Activated CD8-positive, alpha-beta memory T cell treated with anti-CD3 and anti-CD28 coated beads, Interleukin-2, amount 50 U/mL, for 1 hour (primary cell): Measurements from ENCODE around the gene SERPINF2.
"Not testable (repeated sequence)": the region's sequence is repeated elsewhere in the genome, so short reads cannot be mapped to it uniquely, and the experiment has no call there.

ENCODE experiments used
- DNase-seq: peaks from one replicate; pipeline ENCODE4 v3.0.0-alpha.2; 2020; ENCODE audit errors: extremely low read depth

Gene SERPINF2

DNA sequence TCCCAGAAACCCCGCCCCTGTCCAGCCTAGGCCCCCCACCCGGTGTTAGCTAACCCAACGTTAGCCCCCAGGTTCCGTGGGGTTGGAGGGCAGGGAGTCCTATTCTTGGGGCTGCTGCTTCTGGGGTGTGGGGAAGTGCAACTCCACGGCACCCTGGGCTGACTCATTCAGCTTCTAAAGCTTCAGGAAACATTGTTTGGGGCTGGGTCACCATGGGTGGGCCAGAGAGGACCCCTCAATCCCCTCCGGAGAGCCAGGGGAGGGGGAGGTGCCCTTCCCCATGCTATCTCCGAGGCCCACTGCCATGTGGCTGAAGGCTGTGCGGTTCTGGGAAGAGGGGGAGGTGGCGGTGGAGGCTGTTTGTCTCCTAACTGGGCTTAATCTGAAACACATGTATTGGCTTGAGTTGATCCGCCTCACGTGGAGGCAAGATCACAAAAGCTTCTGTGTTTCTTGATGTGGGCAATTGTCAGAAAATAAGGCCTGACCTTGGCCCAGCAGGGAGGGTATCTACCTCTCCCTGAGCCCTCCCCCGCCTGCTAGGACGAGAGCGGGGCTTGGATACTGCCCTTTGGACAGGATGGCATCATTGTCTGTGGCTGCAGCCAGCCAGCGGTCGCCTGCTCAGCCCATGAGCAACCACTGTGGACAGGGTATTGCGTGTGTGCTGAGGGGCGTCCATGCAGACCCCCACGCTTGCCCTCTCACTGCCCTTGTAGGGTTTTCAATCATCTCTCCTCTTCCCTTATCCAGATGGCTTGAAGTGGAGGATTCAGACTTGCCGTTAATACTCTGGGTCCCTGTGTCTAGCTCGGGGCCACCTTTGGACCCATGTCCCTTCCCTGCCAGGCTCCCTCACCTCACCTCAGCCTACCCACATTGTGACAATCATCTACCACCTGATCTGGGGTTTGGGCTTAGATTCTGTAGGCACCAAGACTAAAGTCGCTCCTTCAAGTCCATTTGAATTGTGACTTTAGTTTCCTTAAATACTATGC lies 20.5 kb downstream of the SERPINF2 start:
- DNase-seq, result no peak

DNA sequence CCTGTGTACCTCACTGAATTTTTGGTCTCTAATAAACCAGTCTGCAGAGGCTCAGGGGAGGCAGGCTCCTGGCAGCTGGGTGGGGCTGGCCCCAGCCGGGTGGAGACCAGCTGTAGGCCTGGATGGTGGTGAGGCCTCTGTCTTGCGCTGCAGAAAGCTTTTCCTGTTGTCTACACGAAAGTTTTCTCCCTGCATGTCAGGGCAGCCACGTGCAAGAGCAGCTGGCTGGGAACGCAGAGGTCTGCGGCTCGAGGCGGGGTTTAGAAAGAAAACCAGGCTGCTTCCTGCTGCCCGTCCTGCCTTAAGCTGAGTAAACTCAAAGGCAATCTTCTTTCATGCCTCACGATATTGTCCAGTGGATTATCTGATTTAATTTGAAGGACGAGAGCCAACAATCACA lies 21.6 kb downstream of the SERPINF2 start:
- DNase-seq, result peak; percentile 16

DNA sequence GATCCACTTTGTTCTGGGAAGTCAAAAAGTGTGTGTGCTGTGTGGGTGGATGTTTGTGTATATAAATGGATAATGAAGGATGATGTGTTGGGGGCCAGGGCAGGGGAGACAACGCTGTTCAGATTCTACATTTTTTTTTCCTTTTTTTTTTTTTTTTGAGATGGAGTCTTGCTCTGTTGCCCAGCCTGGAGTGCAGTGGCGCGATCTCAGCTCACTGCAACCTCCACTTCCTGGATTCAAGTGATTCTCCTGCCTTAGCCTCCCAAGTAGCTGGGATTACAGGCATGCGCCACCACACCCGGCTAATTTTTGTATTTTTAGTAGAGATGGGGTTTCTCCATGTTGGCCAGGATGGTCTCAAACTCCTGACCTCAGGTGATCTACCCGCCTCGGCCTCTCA lies 22.0 kb downstream of the SERPINF2 start:
- not testable (repeated sequence) for DNase-seq

DNA sequence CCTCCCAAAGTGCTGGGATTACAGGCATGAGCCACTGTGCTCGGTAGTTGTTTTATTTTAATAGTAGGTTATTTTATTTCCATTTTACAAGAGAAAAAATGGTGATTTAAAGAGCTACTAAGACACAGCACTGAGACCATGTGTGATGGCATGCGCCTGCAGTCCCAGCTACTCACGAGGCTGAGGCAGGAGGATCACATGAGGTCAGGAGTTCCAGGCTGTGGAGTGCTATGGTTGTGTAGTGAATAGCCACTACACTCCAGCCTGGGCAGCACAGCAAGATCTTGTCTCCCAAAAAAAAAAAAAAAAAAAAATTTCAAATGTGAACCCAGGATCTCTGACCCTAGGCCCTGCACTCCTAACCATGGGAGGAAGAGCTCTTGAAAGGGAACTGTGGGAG lies 22.9 kb downstream of the SERPINF2 start:
- no peak for DNase-seq

DNA sequence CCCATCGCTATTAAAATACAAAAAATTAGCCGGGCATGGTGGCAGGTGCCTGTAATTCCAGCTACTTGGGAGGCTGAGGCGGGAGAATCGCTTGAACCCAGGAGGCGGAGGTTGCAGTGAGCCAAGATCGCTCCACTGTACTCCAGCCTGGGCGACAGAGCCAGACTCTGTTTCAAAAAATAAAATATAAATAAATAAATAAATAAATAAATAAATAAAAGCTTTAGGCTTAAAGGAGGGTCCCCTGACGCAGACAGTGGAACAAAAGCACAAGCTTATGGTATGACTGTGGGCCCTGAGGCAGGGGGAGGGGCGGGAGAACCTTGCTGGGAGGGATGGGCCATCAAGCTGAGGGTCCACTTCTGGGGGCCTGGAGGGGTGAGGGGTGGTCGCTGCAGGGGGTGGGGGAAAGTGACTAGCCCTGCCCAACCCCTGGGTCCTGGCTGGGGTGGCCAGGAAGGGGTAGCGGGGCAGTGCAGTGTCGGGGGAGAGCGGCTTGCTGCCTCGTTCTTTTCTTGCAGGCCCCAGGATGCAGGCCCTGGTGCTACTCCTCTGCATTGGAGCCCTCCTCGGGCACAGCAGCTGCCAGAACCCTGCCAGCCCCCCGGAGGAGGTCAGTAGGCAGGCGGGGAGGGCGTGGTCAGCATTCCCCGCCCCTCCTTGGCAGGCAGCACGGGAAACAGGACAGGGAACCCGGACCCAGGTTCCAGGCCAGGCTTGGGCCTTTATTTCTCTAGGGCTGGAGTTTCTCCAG lies 23.9 kb downstream of the SERPINF2 start:
- no peak for DNase-seq

DNA sequence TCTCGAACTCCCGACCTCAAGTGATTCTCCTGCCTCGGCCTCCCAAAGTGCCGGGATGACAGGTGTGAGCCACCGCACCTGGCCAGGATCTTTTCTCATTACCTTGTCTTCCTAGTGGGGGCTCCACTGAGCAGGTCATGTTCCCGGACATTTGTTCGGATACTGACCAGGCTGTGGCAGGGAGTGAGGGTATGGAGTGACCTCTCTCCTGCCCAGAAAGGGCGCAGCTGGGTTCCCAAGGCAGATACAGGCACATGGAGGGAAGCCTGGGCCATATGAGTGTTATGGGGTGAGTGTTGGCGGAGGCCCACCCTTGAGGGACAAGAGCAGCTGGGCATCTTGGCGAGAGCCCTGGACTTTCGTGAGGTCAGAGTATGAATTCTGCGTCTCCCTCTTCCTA lies 24.7 kb downstream of the SERPINF2 start:
- no peak for DNase-seq

DNA sequence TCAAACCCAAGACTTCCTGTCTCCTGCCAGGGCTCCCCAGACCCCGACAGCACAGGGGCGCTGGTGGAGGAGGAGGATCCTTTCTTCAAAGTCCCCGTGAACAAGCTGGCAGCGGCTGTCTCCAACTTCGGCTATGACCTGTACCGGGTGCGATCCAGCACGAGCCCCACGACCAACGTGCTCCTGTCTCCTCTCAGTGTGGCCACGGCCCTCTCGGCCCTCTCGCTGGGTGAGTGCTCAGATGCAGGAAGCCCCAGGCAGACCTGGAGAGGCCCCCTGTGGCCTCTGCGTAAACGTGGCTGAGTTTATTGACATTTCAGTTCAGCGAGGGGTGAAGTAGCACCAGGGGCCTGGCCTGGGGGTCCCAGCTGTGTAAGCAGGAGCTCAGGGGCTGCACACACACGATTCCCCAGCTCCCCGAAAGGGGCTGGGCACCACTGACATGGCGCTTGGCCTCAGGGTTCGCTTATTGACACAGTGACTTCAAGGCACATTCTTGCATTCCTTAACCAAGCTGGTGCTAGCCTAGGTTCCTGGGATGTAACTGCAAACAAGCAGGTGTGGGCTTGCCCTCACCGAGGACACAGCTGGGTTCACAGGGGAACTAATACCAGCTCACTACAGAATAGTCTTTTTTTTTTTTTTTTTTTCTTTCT lies 27.3 kb downstream of the SERPINF2 start:
- DNase-seq, result no peak

DNA sequence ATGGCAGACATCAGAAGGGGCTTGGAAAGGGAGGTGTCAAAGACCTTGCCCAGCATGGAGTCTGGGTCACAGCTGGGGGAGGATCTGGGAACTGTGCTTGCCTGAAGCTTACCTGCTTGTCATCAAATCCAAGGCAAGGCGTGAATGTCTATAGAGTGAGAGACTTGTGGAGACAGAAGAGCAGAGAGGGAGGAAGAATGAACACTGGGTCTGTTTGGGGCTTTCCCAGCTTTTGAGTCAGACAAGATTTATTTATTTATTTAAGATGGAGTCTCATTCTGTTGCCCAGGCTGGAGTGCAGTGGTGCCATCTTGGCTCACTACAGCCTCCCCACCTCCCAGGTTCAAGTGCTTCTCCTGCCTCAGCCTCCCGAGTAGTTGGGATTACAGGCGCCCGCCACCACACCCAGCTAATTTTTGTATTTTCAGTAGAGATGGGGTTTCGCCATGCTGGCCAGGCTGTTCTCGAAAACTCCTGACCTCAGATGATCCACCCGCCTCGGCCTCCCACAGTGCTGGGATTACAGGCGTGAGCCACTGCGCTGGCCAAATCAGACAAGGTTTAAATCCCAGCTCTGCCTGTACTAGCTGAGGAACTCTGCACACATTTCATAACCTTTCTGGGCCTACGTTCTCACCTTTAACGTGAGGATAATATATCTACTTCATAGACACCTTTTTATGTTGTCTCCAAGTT lies 30.5 kb downstream of the SERPINF2 start:
- DNase-seq, result not testable (repeated sequence)

DNA sequence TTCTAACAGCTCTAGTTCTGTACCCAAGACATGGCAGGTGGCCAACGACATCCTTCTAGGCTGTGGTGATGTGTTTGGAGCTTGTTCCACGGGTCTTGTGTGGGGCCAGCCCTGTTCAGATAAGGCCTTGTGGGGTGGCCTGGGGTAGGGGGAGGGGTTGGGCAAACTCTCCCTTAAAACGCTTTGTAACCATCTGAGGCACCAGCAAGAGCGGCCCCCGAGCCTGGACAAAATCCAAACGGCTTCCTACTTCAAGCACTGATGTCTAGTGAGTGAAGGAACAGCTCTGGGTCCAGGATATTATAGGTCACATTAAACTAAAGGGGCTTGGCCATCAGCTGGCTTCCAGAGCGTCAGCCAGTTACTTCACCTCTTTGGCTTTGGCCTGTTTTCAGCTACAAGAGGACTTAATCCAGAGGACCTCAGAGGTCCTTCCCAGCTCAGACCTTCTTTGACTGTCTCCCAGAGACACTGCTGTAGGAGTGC lies 31.1 kb downstream of the SERPINF2 start:
- DNase-seq, result no peak

DNA sequence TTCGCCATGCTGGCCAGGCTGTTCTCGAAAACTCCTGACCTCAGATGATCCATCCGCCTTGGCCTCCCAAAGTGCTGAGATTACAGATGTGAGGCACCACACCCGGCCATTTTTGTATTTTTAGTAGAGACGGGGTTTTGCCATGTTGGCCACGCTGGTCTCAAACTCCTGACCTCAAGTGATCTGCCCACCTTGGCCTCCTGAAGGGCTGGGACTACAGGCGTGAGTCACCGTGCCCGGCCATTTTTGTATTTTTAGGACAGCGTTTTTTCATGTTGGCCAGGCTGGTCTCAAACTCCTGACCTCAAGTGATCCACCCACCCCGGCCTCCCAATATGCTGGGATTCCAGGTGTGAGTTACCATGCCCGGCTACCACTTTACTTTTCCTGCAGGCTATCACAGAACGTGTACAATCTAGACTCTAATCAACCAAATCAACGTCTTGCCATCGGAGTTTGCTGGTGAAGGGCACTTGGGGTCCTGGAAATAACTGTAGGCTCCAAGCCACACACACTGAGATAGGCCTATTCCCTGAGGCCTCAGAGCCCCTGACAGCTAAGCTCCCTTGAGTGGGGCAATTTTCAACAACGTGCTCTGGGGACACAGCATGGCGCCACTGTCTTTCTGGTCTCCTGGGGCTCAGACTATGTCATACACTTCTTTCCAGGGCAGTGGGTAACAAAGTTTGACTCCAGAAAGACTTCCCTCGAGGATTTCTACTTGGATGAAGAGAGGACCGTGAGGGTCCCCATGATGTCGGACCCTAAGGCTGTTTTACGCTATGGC lies 31.9 kb downstream of the SERPINF2 start:
- DNase-seq, result no peak

DNA sequence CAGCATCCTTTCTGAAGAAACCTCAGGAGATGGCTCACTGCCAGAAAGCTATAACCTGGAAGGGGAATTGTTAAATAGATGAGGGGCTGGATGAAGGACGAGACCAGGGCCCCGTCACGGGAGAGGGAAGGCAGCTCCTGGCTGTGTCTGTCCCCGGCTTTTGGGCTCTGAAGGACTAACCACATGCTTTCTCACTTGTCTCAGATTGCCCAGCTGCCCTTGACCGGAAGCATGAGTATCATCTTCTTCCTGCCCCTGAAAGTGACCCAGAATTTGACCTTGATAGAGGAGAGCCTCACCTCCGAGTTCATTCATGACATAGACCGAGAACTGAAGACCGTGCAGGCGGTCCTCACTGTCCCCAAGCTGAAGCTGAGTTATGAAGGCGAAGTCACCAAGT lies 33.7 kb downstream of the SERPINF2 start:
- no peak for DNase-seq

DNA sequence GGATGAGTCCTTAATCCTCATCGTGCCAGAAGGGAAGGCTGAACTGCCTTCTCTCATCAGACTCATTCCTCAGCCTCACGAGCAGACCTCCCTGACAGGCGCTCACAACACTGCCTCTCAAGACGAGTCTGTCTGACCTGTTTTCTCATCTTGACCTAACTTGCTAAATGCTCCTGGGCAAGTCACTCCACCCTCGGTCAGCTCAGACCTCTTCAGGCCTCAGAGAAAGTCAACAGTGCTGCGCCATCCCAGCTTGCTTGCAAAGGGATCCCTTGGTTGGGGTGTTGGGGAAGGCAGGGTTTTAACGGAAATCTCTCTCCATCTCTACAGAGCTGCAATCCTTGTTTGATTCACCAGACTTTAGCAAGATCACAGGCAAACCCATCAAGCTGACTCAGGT lies 34.2 kb downstream of the SERPINF2 start:
- DNase-seq, result no peak

DNA sequence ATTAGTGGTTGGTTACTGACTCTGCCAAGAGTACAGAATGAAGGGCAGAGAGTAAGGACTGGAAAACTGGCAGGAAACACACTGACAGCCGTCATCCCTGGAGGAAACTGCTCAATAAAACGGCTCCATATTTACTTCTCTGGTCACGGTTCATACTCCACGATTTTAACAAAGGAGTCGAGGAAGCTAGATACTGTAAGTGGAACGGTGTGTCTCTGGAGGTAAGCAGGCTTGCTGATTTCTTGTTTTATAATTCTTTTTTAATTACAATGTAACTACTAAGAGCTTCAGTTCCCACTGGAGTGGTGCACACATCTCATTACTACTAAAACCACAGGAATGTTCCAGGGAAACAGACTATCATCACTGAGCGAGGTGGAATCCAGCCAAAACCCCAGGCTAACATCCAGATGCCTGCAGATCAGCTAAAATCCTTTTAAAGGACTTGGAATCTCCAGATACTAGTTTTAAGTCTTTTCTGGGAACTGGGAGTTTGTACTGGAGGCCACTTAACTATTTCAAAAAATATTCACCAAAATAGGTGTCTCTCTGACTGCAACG lies 37.0 kb downstream of the SERPINF2 start:
- DNase-seq, result no peak

DNA sequence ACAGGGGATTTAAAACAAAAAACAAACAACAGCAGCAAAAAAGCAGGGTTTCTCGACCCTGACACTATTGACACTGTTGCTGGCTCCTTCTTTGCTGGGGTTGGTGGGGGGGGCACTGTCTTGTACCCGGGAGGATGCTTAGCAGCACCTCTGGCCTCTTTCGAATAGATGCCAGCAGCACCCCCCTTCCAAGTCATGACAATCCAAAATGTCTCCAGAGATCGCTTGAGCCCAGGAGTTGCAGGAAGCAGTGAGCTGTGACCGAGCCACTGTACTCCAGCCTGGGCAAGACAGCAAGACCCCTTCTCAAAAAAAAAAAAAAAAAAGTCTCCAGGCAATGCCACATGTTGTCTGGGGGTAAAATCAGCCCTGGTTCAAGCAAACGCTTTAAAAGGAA lies 39.5 kb downstream of the SERPINF2 start:
- DNase-seq, result no peak

DNA sequence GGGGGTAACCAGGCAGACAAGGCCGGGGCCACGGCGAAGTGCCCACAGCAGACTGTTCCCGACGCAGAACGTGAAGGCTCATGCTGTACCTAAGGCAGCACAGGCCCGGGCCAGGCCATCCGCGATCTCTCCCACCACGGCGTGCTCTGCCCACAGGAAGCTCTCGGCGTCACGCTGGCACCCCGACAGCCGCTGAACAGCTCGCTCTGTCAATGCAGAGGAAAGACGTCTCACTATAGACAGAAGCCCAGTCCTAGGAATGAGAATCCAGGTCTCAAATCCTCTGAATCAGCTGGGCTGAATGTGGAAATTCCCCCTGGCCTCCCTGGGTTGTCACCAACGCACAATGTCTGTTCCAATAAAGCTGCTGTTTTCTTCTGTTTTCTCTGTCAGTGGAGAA lies 40.6 kb downstream of the SERPINF2 start:
- DNase-seq, result no peak

DNA sequence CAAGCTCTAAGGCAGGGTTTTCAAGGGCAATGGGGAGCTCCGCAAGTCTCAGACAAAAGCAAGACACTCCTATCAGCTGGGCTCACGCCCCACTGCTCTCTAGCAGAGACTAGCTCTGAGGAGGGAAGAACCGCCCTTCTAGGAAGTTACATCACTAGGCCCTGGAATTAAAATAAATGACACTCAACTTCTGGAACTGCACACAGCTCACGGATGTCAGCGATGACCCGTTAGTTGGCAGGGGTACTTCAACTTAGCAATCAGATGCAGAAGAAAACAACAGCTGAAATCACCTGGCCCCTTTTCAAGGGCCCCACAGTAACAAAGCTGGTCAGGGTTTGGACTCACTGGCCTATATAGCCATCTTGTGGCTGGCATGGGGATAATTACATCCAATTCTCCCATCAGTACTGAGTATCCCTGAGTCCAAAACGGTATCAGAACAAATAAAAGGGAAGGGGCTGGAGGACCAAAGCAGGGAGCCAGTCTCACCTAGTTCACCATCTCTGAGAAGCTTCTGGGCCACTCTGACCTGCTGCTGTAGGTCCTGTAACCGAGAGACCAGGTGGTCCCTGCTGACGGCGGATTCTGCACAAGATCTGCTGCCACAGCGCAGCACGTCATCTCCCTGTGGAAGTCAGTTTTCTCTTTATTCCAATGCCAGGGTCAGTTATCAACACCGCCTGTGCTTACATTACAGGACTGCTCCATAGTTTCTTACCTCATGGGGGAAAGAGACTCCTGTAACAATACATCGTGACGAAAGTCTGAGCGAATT lies 41.4 kb downstream of the SERPINF2 start:
- no peak for DNase-seq

DNA sequence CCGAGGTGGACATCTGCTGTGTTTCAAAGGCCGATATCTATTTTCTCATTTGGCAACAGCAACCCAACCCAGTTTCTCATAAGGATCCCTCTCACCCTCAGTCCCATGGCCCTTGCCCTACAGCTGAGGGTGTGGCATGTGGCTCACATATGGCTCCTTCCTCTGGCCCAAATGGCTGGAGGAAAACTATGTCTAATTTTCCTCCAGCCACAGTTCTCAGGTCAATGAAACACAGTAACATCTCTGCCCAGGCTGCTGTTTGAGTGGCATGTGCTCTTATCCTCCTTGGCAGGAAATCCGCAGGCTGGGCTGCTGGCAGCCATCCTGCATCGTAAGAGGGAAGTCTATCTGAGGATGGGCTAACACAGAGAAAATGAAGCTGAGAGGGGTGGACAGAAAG lies 43.3 kb downstream of the SERPINF2 start:
- DNase-seq, result no peak

DNA sequence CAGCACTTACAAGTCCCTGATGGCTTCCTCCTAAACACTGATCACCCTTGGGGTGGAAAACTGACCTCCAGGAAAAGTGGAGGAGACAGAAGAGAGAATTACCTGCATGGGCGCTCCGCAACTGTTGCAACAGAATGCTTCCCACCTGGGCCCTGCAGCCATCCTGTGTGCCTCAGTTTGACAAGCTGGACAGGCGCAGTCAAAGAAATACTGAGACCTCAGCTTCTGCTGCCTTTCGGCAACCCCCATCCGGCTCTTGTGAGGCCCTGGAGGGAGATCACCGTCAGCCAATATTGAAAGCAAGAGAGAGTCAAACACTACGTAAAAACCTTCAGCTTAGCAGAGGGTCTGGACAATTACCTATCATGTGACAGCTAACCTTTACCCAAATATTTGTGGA lies 44.0 kb downstream of the SERPINF2 start:
- no peak for DNase-seq

DNA sequence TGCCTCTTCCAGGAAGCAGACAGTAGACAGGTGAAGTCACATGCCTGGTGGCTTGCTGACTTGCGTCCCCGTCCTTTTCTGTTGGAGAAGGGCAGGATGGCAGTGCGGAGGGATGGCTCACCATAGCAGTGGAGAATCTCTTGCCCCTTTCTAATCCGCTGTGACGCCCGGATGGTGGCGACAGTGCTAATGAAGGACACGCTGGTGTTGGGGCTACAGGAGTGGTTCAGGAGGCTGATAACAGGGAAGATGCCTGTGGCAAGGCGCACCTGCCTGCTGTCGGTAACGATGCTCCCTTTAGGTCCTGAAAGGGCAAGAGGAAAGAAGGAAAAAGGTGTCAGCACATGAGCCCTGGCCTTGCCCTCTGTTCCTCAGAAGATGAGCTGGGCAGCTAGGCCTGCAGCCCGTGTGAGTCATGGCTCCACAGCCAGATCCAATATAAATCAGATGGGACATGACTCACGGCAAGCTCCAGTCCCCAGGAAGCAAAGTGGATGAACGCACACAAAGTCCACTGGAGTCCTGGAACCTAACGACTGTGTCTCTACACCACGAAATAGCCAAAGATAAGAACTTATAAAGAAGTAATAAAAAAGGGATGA lies 44.7 kb downstream of the SERPINF2 start:
- no peak for DNase-seq
